GM18519 (cell line): ENCODE data around the gene CHST4.
"Not testable (repeated sequence)": the region's sequence is repeated elsewhere in the genome, so short reads cannot be mapped to it uniquely, and the experiment has no call there.

Experiments used
- ATAC-seq: cut with Tn5 transposase; IDR thresholded peaks from one replicate; pipeline ENCODE4 v1.9.1; 2021; ENCODE audit warnings: mild to moderate bottlenecking, moderate library complexity; ENCODE audit not compliant: unreplicated experiment, low FRiP score

The CHST4 gene

GRCh38 chr16:71567931-71568330, 41.7 kb downstream of the CHST4 start:
- ATAC-seq: no peak

DNA sequence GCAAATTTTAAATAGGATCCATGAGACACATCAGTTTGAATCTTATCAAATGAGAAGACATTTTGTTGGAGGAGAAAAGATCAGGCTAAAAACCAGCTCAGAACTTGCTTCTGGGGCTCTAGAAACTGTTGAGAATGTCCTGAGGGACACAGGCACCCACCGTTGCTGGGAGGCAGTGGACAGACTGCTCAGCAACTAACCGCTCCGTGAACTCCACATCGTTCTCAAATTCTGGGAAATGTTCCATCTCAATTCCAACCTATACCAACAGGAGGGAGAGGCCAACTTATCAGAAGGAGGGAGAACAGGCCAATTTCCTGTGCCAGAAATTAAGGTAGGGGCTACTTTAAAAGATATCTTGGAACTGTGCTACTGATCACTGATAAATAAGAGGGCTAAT, 42.3 kb downstream of the CHST4 start:
- no peak for ATAC-seq

- no peak for ATAC-seq
Observed at GRCh38 chr16:71569621-71570020, 43.4 kb downstream of the CHST4 start.

DNA sequence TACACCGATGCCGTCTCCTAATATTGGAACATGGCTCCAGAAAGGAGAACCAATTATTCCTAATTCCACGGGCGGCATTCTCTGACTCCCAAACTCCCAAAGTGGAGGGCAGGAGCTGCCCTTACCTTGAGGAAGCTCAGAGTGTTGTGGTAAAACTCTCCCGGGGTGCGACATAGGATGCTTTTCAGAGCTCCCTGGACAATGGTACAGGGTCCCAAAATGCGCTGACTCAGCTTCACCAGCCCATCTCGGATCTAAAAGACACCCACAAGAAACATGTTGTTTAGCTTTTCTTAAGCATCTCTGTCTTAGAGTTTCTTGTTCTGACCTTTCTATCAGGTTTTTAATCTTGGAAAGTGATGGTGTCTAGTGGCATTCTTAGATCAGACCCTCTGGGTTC, 43.9 kb downstream of the CHST4 start:
- ATAC-seq: no peak

DNA sequence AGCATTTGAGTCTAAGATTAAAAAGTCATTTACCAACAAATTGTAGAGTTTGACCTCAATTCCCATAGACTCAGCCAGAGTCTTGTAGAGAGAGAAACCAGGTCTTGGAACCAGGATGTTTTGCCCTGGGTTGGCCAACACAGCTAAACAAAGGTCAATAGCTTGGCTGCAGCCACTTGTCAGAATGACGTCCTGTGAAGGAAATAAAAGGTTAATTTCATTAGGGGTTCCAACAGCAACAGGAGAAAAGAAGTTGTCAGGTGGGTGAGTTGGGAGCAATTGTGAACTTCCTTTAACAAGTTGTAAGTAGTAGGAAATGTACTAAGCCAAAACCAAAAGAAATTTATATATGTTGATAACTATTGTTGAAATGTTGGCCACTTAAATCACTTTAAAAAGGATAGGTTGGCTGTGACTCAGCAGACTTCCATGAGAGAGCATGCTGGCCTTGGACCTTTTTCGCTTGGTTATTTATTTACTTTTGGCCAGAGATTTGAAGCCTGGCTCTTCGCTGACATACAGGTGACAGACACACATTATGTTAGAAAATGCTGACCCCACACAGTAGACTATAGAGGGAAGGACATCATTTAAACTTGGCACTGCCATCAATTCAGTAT, 46.4 kb downstream of the CHST4 start:
- ATAC-seq: no peak

GRCh38 chr16:71573387-71574094, 47.3 kb downstream of the CHST4 start:
- ATAC-seq: no peak

DNA sequence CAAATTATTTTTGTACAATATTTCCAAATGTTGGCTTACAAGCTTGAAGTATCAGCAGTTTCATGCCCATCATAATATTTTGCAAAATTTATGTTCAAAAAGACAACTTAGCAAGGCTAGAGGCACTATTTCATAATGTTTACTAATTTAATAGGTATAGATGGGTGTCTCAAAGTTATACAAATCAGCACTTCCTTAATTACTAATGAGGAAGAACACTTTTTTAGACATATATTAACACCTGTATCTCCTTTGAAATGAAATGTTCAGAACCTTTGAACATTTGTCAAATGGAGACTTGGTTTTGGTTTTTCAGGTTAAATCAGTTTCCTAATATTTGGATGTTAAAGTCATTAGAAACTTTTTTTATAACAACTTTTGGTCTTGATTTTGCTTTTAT, 48.5 kb downstream of the CHST4 start:
- no peak for ATAC-seq

GRCh38 chr16:71576971-71577370, 50.7 kb downstream of the CHST4 start, which contains the start of gene TAT:
Gene TAT (minus strand): TSS chr16:71577092. CDS start chr16:71576415, 677 bp downstream.
- ATAC-seq: no peak

DNA sequence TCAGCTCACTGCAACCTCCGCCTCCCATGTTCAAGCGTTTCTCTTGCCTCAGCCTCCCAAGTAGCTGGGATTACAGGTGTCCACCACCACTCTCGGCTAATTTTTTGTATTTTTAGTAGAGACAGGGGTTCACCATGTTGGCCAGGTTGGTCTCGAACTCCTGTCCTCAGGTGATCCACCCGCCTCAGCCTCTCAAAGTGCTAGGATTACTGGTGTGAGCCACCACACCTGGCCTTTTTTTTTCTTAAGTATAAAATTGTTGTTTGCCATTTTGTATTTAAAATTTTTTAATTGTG, 56.3 kb downstream of the CHST4 start:
- ATAC-seq: not testable (repeated sequence)

DNA sequence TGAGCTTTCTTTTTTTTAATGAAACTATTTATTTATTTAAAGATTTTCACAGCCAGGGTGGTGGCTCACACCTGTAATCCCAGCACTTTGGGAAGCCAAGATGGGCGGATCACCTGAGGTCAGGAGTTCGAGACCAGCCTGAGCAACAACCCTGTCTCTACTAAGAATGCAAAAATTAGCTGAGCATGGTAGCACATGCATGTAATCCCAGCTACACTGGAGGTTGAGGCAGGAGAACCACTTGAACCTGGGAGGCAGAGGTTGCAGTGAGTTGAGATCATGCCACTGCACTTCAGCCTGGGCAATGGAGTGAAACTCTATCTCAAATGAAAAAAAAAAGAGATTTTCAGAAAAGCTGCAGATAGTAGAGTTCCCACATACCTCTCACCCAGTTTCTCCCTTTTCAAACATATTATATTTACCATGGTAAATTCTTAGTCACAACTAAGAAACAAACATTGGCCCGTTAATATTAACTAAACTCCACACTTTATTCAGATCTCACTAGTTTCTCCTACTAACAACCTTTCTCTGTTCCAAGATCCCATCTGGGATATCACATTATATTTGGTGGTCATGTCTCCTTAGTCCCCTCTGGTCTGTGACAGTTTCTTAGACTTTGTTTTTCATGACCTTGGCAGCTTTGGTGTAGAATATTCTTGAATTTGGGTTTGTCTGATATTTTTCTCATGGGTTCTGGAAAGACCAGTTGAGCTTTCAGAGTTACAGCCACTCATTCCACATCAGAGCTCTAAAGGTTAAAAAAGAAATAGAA, 58.5 kb downstream of the CHST4 start:
- ATAC-seq: no peak

GRCh38 chr16:71585318-71585703, 59.1 kb downstream of the CHST4 start:
- ATAC-seq: no peak
